Thyroid gland (tissue), 4 donors: ENCODE data around the gene CASP8. TPM values are rescaled to one million over a fixed set of nuclear protein-coding genes. Genes with fewer than 3 reads are reported as not detected.

Source experiments
- DNase-seq, 2 donors: peaks; one replicate each; pipeline ENCODE4 v3.0.0-alpha.2; 2019
- H3K27ac ChIP-seq, 3 donors: fragments of 200-600 bp; sonication (generic); 1 replicate in 2 of 3; 2 replicates in 1 of 3; pipeline ENCODE4 v1.5.1; 2016 to 2019; ENCODE audit warnings: mild to moderate bottlenecking in 1 of 3, moderate library complexity in 1 of 3
- H3K27me3 ChIP-seq: fragments of 200-600 bp; sonication (generic); one replicate; pipeline ENCODE4 v1.5.1; 2019
- H3K36me3 ChIP-seq, 2 donors: fragments of 200-600 bp; sonication (generic); one replicate each; pipeline ENCODE4 v1.5.1; 2016 to 2019
- H3K4me1 ChIP-seq, 2 donors: fragments of 200-600 bp; sonication (generic); one replicate each; pipeline ENCODE4 v1.5.1; 2017 to 2019
- H3K4me3 ChIP-seq, 3 donors: fragments of 200-600 bp; sonication (generic); replicated peaks in 1 of 3; 1 replicate in 2 of 3; 2 replicates in 1 of 3; pipeline ENCODE4 v1.5.1; 2016; ENCODE audit warnings: mild to moderate bottlenecking in 1 of 3
- H3K9me3 ChIP-seq: fragments of 200-600 bp; sonication (generic); one replicate; pipeline ENCODE4 v1.5.1; 2017
- CTCF ChIP-seq, 6 experiments: fragments of 200-600 bp in 3 of 6; fragments of 450-650 bp in 3 of 6; sonication (generic) in 3 of 6; IDR thresholded peaks; one replicate each; pipeline ENCODE4 v1.5.1; 2016 to 2019; ENCODE audit warnings: antibody characterized with exemption in 6 of 6, mild to moderate bottlenecking in 2 of 6, inconsistent platforms in 1 of 6, moderate library complexity in 1 of 6
- POLR2A ChIP-seq, 2 donors: fragments of 450-650 bp; IDR thresholded peaks; one replicate each; pipeline ENCODE4 v1.6.1; 2017; ENCODE audit warnings: antibody characterized with exemption in 2 of 2, mild to moderate bottlenecking in 2 of 2, moderate library complexity in 1 of 2
- WGBS, 2 donors: methylation state at CpG; one replicate each; pipeline ENCODE4 v1.1.5; 2017; 5-methylcytosine and 5-hydroxymethylcytosine counted together
- intact Hi-C: fragments of 100-400 bp; cut with DNase I; formaldehyde crosslinking; loops from one replicate; pipeline ENCODE4 v1.15.1; 2023
- total RNA-seq, 4 donors: library from RNA; depleted of rRNA; stranded (reverse); fragments of >200 nt; gene quantifications; one replicate each; pipeline ENCODE4 v1.2.3, GENCODE V29; 2016

Gene CASP8
- total RNA-seq, 4 donors from 2014 or later: 8.7 to 14.1 (median 9.6) TPM

GRCh38 chr2:201270293-201271001 is 10.1 kb downstream of the CASP8 start:
- intact Hi-C loops: no loop called here
- TF ChIP-seq POLR2A (IDR thresholded peaks at IDR 0.05) (no peak), CTCF (IDR thresholded peaks at IDR 0.05) (no peak)
- WGBS, 2 donors: 96 to 98% methylated on average over 9 of the region's 9 CpGs
- H3K27ac ChIP-seq: no peak overlapping the region
- peaks cover 10 to 18% of the 10 kb centered on the region in 2 donors for H3K36me3 ChIP-seq
- no peaks in the 10 kb centered on the region for H3K27me3 ChIP-seq
- no peaks in the 10 kb centered on the region for H3K9me3 ChIP-seq
- no peak for DNase-seq
- no peaks in the 10 kb centered on the region for H3K4me1 ChIP-seq
- H3K4me3 ChIP-seq: no peak overlapping the region

- no peaks in the 10 kb centered on the region for H3K9me3 ChIP-seq
- H3K4me1 ChIP-seq: no peaks in the 10 kb centered on the region
- H3K27ac ChIP-seq: no peak overlapping the region
- peaks cover 13 to 26% of the 10 kb centered on the region in 2 donors for H3K36me3 ChIP-seq
- DNase-seq: no peak
- no peaks in the 10 kb centered on the region for H3K27me3 ChIP-seq
- TF ChIP-seq POLR2A (IDR thresholded peaks at IDR 0.05): no peak
- TF ChIP-seq CTCF (IDR thresholded peaks at IDR 0.05): no peak
- H3K4me3 ChIP-seq: no peak overlapping the region
- intact Hi-C loops: no loop called here
- 93 to 94% methylated on average over 2 of the region's 2 CpGs for WGBS, 2 donors
These were observed 11.6 kb downstream of the CASP8 start for GRCh38 chr2:201271917-201272316.

- Histone ChIP-seq H3K27ac (no peak overlapping the region), H3K27me3 (no peaks in the 10 kb centered on the region), H3K9me3 (no peaks in the 10 kb centered on the region), H3K4me3 (no peak overlapping the region), H3K36me3 (peaks cover 13 to 29% of the 10 kb centered on the region in 2 donors), H3K4me1 (no peaks in the 10 kb centered on the region)
- no peak for TF ChIP-seq POLR2A (IDR thresholded peaks at IDR 0.05)
- TF ChIP-seq CTCF (IDR thresholded peaks at IDR 0.05): no peak
- DNase-seq: no peak
- intact Hi-C loops: no loop called here
- 84 to 90% methylated on average over 9 of the region's 9 CpGs for WGBS, 2 donors
These were observed 13.1 kb downstream of the CASP8 start for GRCh38 chr2:201273330-201273983.

DNA sequence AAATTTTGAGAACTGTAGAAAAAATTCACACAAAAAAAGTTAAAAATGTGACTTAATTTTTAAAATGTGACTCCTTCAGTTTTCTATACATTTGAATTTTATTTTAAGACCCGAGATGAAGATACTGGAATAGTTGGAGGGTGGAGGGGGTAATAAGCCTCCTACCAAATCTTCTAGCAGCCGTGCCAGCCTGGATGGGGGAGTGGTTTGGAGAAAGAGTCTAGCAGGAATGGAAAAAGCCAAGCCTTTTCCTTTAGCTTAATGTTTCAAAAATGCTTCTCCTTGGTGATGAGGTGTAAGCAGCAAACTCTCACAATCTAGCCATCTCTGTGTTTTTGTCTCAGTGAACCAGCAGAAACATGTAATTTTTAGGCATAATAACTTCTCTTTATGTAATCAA is 14.7 kb downstream of the CASP8 start:
- H3K36me3 ChIP-seq: peaks cover 13 to 29% of the 10 kb centered on the region in 2 donors

More for the DNA sequence above, 14.7 kb downstream of the CASP8 start:
- intact Hi-C loops: no loop called here
- Histone ChIP-seq H3K4me3 (no peak overlapping the region), H3K9me3 (no peaks in the 10 kb centered on the region), H3K27ac (no peak overlapping the region), H3K27me3 (no peaks in the 10 kb centered on the region), H3K4me1 (no peaks in the 10 kb centered on the region)
- DNase-seq: no peak
- no peak for TF ChIP-seq CTCF (IDR thresholded peaks at IDR 0.05)
- WGBS, 2 donors: 93 to 94% methylated on average over 2 of the region's 2 CpGs
